ENCODE measurements around the gene PID1.
"Not testable (repeated sequence)": the region's sequence is repeated elsewhere in the genome, so short reads cannot be mapped to it uniquely, and the experiment has no call there.

PID1 gene

GRCh38 chr2:229084447-229084846 lies 186.6 kb downstream of the PID1 start:
- no peak overlapping the region for H3K27ac ChIP-seq
- no peak for TF ChIP-seq CTCF (IDR thresholded peaks at IDR 0.05; ENCODE audit: low read depth, low read length)
- H3K36me3 ChIP-seq, result no peaks in the 10 kb centered on the region
- no peak for DNase-seq
- no peak overlapping the region for H3K4me3 ChIP-seq (ENCODE audit: low read depth, low read length)
- H3K27me3 ChIP-seq (ENCODE audit: insufficient read depth, low read depth, severe bottlenecking), result peaks cover 32% of the 10 kb centered on the region
- H3K9me3 ChIP-seq (ENCODE audit: severe bottlenecking), result no peaks in the 10 kb centered on the region

- no peaks in the 10 kb centered on the region for H3K9me3 ChIP-seq (ENCODE audit: severe bottlenecking)
- H3K4me3 ChIP-seq (ENCODE audit: low read depth, low read length), result no peak overlapping the region
- no peak for TF ChIP-seq CTCF (IDR thresholded peaks at IDR 0.05; ENCODE audit: low read depth, low read length)
- DNase-seq, result no peak
- H3K36me3 ChIP-seq, result no peaks in the 10 kb centered on the region
- H3K27me3 ChIP-seq (ENCODE audit: insufficient read depth, low read depth, severe bottlenecking), result peaks cover 29% of the 10 kb centered on the region
- H3K27ac ChIP-seq, result no peak overlapping the region
Measured at GRCh38 chr2:229083606-229084340, 187.3 kb downstream of the PID1 start.

GRCh38 chr2:229081411-229081810 lies 189.7 kb downstream of the PID1 start:
- Histone ChIP-seq H3K9me3 (ENCODE audit: severe bottlenecking) (no peaks in the 10 kb centered on the region), H3K4me3 (ENCODE audit: low read depth, low read length) (no peak overlapping the region), H3K27ac (no peak overlapping the region), H3K36me3 (no peaks in the 10 kb centered on the region), H3K27me3 (ENCODE audit: insufficient read depth, low read depth, severe bottlenecking) (peaks cover 19% of the 10 kb centered on the region)
- DNase-seq, result no peak
- TF ChIP-seq CTCF (IDR thresholded peaks at IDR 0.05; ENCODE audit: low read depth, low read length), result no peak

GRCh38 chr2:229080172-229080571 lies 190.9 kb downstream of the PID1 start:
- H3K9me3 ChIP-seq (ENCODE audit: severe bottlenecking), result no peaks in the 10 kb centered on the region
- no peak for DNase-seq
- H3K27me3 ChIP-seq (ENCODE audit: insufficient read depth, low read depth, severe bottlenecking), result peaks cover 24% of the 10 kb centered on the region
- H3K27ac ChIP-seq, result no peak overlapping the region
- H3K4me3 ChIP-seq (ENCODE audit: low read depth, low read length), result no peak overlapping the region
- TF ChIP-seq CTCF (IDR thresholded peaks at IDR 0.05; ENCODE audit: low read depth, low read length), result no peak
- no peaks in the 10 kb centered on the region for H3K36me3 ChIP-seq

GRCh38 chr2:229076886-229077285 lies 194.2 kb downstream of the PID1 start:
- H3K27me3 ChIP-seq (ENCODE audit: insufficient read depth, low read depth, severe bottlenecking), result peaks cover 37% of the 10 kb centered on the region
- not testable (repeated sequence) for H3K27ac ChIP-seq; H3K36me3 ChIP-seq; H3K9me3 ChIP-seq (ENCODE audit: severe bottlenecking); H3K4me3 ChIP-seq (ENCODE audit: low read depth, low read length); DNase-seq

- Histone ChIP-seq H3K27ac (no peak overlapping the region), H3K4me3 (ENCODE audit: low read depth, low read length) (no peak overlapping the region), H3K36me3 (no peaks in the 10 kb centered on the region), H3K27me3 (ENCODE audit: insufficient read depth, low read depth, severe bottlenecking) (peaks cover 49% of the 10 kb centered on the region), H3K9me3 (ENCODE audit: severe bottlenecking) (no peaks in the 10 kb centered on the region)
- DNase-seq, result no peak
- TF ChIP-seq CTCF (IDR thresholded peaks at IDR 0.05; ENCODE audit: low read depth, low read length), result no peak
Measured at GRCh38 chr2:229073935-229074334, 197.2 kb downstream of the PID1 start.
